ENCODE measurements around the gene CD79A. TPM values are rescaled to one million over a fixed set of nuclear protein-coding genes. Genes with fewer than 3 reads are reported as not detected.

The CD79A gene
- total RNA-seq, 1 donor from 2014 or later, result not detected

DNA sequence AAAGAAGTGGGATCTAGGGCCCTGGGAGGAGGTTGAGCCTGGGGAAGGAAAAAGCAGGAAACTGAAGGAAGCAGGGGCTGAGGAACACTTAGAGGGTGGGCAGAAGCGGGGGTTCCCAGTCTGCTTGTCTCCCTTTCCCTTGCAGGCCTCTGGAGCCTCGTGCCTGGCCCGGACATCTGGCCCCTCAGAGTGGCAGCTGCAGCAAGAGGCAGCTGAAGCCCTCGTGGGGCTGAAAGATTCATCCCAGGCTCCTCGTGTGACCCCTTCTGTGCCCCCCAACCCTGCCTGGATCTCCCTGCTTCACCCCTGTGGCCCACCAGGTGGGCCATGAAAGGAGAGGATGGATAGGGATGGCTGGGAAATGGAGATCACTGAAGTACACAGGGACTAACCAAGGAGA lies 26.7 kb upstream of the CD79A start:
- no peaks in the 10 kb centered on the region for H3K9me3 Mint-ChIP-seq (ENCODE audit: low read depth)
- no peak overlapping the region for H3K27ac Mint-ChIP-seq (ENCODE audit: unreplicated experiment)
- H3K36me3 Mint-ChIP-seq (ENCODE audit: low read depth), result no peaks in the 10 kb centered on the region
- peak; percentile 62 for DNase-seq (ENCODE audit: low spot score)
- H3K4me3 Mint-ChIP-seq (ENCODE audit: unreplicated experiment), result no peak overlapping the region
- H3K4me1 Mint-ChIP-seq (ENCODE audit: low read depth), result no peaks in the 10 kb centered on the region
- TF ChIP-seq, protein P1, sequence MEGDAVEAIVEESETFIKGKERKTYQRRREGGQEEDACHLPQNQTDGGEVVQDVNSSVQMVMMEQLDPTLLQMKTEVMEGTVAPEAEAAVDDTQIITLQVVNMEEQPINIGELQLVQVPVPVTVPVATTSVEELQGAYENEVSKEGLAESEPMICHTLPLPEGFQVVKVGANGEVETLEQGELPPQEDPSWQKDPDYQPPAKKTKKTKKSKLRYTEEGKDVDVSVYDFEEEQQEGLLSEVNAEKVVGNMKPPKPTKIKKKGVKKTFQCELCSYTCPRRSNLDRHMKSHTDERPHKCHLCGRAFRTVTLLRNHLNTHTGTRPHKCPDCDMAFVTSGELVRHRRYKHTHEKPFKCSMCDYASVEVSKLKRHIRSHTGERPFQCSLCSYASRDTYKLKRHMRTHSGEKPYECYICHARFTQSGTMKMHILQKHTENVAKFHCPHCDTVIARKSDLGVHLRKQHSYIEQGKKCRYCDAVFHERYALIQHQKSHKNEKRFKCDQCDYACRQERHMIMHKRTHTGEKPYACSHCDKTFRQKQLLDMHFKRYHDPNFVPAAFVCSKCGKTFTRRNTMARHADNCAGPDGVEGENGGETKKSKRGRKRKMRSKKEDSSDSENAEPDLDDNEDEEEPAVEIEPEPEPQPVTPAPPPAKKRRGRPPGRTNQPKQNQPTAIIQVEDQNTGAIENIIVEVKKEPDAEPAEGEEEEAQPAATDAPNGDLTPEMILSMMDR (IDR thresholded peaks at IDR 0.05), result no peak
- peaks cover 54% of the 10 kb centered on the region for H3K27me3 Mint-ChIP-seq (ENCODE audit: low read depth)

DNA sequence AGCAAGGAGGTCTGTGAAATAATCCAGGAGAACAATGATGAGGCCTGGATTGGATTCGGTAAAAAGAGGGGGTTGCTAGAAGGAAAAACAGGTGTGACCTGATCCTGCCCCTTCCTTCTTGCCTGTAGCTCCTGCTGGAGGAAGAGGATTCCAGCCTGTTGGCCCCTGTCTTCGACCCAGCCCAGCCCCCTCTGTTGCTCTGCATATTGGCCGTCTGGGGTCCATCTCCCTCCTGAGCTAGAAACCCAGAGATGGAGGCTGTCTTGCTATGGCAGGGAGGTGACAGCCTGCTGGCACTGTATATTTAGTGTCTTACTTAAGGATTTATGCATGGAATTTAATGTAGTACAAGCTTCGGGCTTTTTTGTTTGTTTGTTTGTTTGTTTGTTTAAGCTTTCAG lies 25.6 kb upstream of the CD79A start:
- H3K36me3 Mint-ChIP-seq (ENCODE audit: low read depth), result no peaks in the 10 kb centered on the region
- peaks cover 58% of the 10 kb centered on the region for H3K27me3 Mint-ChIP-seq (ENCODE audit: low read depth)
- peak; percentile 17 for DNase-seq (ENCODE audit: low spot score)
- no peaks in the 10 kb centered on the region for H3K9me3 Mint-ChIP-seq (ENCODE audit: low read depth)
- H3K4me3 Mint-ChIP-seq (ENCODE audit: unreplicated experiment), result no peak overlapping the region
- no peaks in the 10 kb centered on the region for H3K4me1 Mint-ChIP-seq (ENCODE audit: low read depth)
- TF ChIP-seq, protein P1 (IDR thresholded peaks at IDR 0.05), result no peak
- no peak overlapping the region for H3K27ac Mint-ChIP-seq (ENCODE audit: unreplicated experiment)

DNA sequence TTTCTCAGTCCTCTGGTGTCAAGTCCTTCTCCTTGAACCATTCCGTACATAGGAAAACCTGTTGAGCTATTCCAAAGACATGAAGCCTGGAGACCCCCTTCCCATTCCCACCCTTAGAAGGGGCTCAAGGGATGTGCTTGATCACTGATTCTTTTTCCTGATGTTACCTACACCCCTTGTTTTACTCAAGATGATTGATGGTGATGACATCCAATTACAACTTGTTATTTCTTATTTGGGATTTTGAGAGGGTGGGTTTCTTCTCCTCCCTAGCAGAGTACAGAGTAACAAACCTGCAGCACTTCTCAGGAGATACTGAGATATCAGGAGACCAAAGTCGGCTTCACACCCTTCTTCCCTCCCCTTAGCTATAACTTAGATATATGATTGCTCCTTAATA lies 23.7 kb upstream of the CD79A start:
- H3K27me3 Mint-ChIP-seq (ENCODE audit: low read depth), result peaks cover 58% of the 10 kb centered on the region

DNA sequence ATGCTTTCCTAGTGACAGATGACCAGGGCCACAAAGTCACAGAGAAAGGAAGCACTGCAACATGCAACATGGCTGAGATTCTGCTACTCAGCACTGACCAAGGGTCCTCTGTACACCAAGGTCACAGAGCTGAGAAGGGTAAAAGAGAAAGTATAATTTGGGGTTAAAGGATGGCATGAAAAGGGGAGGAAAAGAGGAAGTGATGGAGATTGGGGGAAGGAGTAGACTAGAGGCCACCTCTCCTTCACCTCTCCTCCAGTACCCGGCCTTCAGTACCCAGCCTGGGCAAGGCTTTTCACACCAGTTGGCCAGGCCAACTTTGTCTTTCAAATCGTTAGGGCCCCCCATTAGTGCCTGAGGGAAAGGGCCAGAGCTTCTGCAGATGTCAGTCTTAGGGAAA lies 23.3 kb upstream of the CD79A start:
- Mint-ChIP-seq H3K4me3 (ENCODE audit: unreplicated experiment) (no peak overlapping the region), H3K27me3 (ENCODE audit: low read depth) (peaks cover 54% of the 10 kb centered on the region), H3K4me1 (ENCODE audit: low read depth) (no peaks in the 10 kb centered on the region), H3K36me3 (ENCODE audit: low read depth) (no peaks in the 10 kb centered on the region), H3K27ac (ENCODE audit: unreplicated experiment) (no peak overlapping the region), H3K9me3 (ENCODE audit: low read depth) (no peaks in the 10 kb centered on the region)
- DNase-seq (ENCODE audit: low spot score), result peak; percentile 30
- TF ChIP-seq, protein P1 (IDR thresholded peaks at IDR 0.05), result no peak

More for the DNA sequence above, 23.7 kb upstream of the CD79A start:
- DNase-seq (ENCODE audit: low spot score), result no peak
- no peak overlapping the region for H3K27ac Mint-ChIP-seq (ENCODE audit: unreplicated experiment)
- H3K4me3 Mint-ChIP-seq (ENCODE audit: unreplicated experiment), result no peak overlapping the region
- no peaks in the 10 kb centered on the region for H3K4me1 Mint-ChIP-seq (ENCODE audit: low read depth)
- H3K36me3 Mint-ChIP-seq (ENCODE audit: low read depth), result no peaks in the 10 kb centered on the region
- TF ChIP-seq, protein P1 (IDR thresholded peaks at IDR 0.05), result no peak
- H3K9me3 Mint-ChIP-seq (ENCODE audit: low read depth), result no peaks in the 10 kb centered on the region

DNA sequence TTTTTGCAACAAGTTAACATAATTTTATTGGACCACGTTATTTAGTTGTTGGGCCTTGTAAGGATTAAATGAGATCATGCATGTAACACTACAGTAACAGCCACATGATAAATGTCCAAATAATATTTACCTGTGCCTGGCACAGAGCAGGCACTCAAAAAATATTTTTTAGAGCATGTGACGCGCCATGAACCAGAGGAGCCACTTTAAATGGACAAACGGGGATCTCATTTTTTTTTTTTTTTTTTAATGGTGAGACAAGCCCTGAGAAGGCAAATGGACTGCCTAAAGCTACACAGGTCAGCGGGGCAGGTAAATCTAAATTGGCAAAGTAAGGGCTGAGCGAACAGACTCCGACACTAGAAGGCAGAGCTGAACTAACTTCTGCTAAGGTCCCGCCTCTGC lies 17.9 kb upstream of the CD79A start:
- H3K4me3 Mint-ChIP-seq (ENCODE audit: unreplicated experiment), result peak overlapping the region; percentile 96
- H3K36me3 Mint-ChIP-seq (ENCODE audit: low read depth), result peaks cover 30% of the 10 kb centered on the region
- TF ChIP-seq, protein P1 (IDR thresholded peaks at IDR 0.05), result no peak
- H3K27me3 Mint-ChIP-seq (ENCODE audit: low read depth), result peaks cover 15% of the 10 kb centered on the region
- peak overlapping the region; percentile 99 for H3K27ac Mint-ChIP-seq (ENCODE audit: unreplicated experiment)
- no peaks in the 10 kb centered on the region for H3K9me3 Mint-ChIP-seq (ENCODE audit: low read depth)
- peaks cover 39% of the 10 kb centered on the region for H3K4me1 Mint-ChIP-seq (ENCODE audit: low read depth)
- DNase-seq (ENCODE audit: low spot score), result peak; percentile 51

Measured in chondrocyte (in vitro differentiated cells).